AG04449 (cell line): ENCODE measurements around the gene KCNQ5.

Source experiments
- CTCF ChIA-PET: fragments of 350-600 bp; formaldehyde crosslinking; extraction: SDS; loops from one replicate; lab custom pipeline; 2021; ENCODE audit warnings: antibody characterized with exemption; lab: Yijun Ruan, JAX
- POLR2A ChIA-PET: fragments of 400-600, 350-600 bp; formaldehyde crosslinking; extraction: SDS; loops from one replicate; lab custom pipeline; 2020; ENCODE audit warnings: antibody characterized with exemption, inconsistent platforms; lab: Yijun Ruan, JAX
- DNase-seq: peaks from one replicate; pipeline ENCODE4 v3.0.0-alpha.2; 2010; ENCODE audit warnings: low read depth, low spot score
- H3K4me3 ChIP-seq: 2 replicates; pipeline ENCODE4 v1.5.1; 2011; ENCODE audit warnings: low read depth, mild to moderate bottlenecking, control low read depth, low read length
- TF ChIP-seq, protein P1 (sequence below): IDR thresholded peaks from one replicate; pipeline ENCODE4 v1.5.1; 2011; ENCODE audit warnings: mild to moderate bottlenecking, moderate library complexity, low read length, control low read depth, inconsistent platforms; ENCODE audit not compliant: insufficient read depth; ENCODE audit errors: missing control alignments

The KCNQ5 gene

GRCh38 chr6:72824833-72825232, 203.0 kb downstream of the KCNQ5 start:
- TF ChIP-seq, protein P1, sequence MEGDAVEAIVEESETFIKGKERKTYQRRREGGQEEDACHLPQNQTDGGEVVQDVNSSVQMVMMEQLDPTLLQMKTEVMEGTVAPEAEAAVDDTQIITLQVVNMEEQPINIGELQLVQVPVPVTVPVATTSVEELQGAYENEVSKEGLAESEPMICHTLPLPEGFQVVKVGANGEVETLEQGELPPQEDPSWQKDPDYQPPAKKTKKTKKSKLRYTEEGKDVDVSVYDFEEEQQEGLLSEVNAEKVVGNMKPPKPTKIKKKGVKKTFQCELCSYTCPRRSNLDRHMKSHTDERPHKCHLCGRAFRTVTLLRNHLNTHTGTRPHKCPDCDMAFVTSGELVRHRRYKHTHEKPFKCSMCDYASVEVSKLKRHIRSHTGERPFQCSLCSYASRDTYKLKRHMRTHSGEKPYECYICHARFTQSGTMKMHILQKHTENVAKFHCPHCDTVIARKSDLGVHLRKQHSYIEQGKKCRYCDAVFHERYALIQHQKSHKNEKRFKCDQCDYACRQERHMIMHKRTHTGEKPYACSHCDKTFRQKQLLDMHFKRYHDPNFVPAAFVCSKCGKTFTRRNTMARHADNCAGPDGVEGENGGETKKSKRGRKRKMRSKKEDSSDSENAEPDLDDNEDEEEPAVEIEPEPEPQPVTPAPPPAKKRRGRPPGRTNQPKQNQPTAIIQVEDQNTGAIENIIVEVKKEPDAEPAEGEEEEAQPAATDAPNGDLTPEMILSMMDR = no peak
- DNase-seq = no peak
- ChIA-PET POLR2A (no interaction called here), CTCF (no interaction called here)
- H3K4me3 ChIP-seq = no peak overlapping the region

- TF ChIP-seq, protein P1 = no peak
- ChIA-PET CTCF (no interaction called here), POLR2A (no interaction called here)
- DNase-seq = no peak
- no peak overlapping the region for H3K4me3 ChIP-seq
Measured at GRCh38 chr6:72825315-72825911, 203.5 kb downstream of the KCNQ5 start.

DNA sequence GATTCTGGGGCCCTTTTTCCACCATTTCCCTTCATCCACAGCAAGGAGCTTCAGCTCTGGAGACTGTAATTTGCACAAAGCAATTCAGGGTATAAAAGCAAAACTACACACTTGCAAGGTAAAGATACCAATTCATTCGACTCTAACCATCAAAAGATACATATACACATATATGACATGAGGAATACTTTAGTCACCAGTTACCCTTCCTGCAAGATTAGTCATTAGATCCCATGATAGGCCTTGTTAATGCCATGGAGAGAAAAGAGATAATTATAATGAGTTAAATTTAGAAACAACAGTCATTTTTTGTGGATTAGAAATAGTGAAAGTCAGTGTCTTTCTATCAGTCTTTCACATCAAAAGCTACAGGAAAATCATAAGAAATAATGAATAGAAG, 204.2 kb downstream of the KCNQ5 start:
- H3K4me3 ChIP-seq = no peak overlapping the region
- ChIA-PET CTCF (interaction anchor here (0.7 to 0.9 kb wide), 3 partner anchors 13 to 204 kb away, joined by 3 read pairs; partner anchors contain the start of gene KCNQ5), POLR2A (no interaction called here)
- TF ChIP-seq, protein P1 = no peak
- no peak for DNase-seq

GRCh38 chr6:72826744-72827438, 205.0 kb downstream of the KCNQ5 start:
- no peak overlapping the region for H3K4me3 ChIP-seq
- TF ChIP-seq, protein P1 = no peak
- ChIA-PET CTCF (interaction anchor here (0.7 to 1.0 kb wide), 3 partner anchors 14 to 210 kb away, joined by 3 read pairs; partner anchors contain the start of gene KCNQ5), POLR2A (no interaction called here)
- DNase-seq = no peak

GRCh38 chr6:72828904-72829303, 207.0 kb downstream of the KCNQ5 start:
- TF ChIP-seq, protein P1 = no peak
- no peak for DNase-seq
- POLR2A ChIA-PET = no interaction called here
- CTCF ChIA-PET = no interaction called here
- H3K4me3 ChIP-seq = no peak overlapping the region

DNA sequence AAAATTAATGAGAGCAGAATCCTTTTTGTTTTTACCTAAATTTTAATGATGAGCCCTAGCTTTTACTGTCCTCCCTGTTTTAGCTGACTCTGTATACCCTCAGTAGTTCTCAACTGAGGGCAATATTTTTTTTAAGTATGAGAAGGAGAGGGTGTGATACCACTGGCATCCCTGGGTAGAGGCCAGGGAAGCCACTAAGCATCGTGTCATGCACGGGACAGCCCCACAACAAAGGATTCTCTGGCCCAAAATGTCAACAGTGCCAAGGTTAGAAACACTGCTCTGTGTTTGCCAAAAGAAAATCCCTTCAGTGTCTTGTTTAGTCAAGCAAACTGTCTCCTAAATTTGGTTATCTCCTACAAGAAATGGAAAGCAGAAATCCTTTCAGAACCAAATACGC, 210.4 kb downstream of the KCNQ5 start:
- TF ChIP-seq, protein P1 = no peak
- no peak for DNase-seq
- no peak overlapping the region for H3K4me3 ChIP-seq
- POLR2A ChIA-PET = no interaction called here
- CTCF ChIA-PET = no interaction called here
